CD4-positive, alpha-beta T cell (primary cell): ENCODE measurements around the gene DDX17. TPM values are rescaled to one million over a fixed set of nuclear protein-coding genes. Genes with fewer than 3 reads are reported as not detected.
A peak's percentile ranks its signal among the peaks of the same experiment; 100 is the strongest.

Source experiments
- ATAC-seq: fragments of 200-7000 bp; cut with Tn5 transposase; one replicate; pipeline ENCODE4 v1.10.0; 2022; ENCODE audit warnings: mild to moderate bottlenecking; ENCODE audit not compliant: poor library complexity
- CTCF ChIA-PET: fragments of 350-600 bp; sonication (Branson Sonifier 250); formaldehyde crosslinking; loops from one replicate; lab custom pipeline; 2021; ENCODE audit warnings: antibody characterized with exemption, inconsistent platforms; lab: Charles Lee
- POLR2A ChIA-PET: fragments of 350-600 bp; sonication (Branson Sonifier 250); formaldehyde crosslinking; loops from one replicate; lab custom pipeline; 2021; ENCODE audit warnings: antibody characterized with exemption, inconsistent platforms; lab: Charles Lee
- DNase-seq, 14 experiments: peaks; one replicate each; pipeline ENCODE4 v3.0.0-alpha.2; 2013 to 2020; ENCODE audit warnings: mixed read lengths in 2 of 14
- H3K27ac ChIP-seq, 2 donors: one replicate each; pipeline versions ENCODE4 v1.5.1 to v1.7.0; 2013; ENCODE audit warnings: low read length in 2 of 2, low read depth in 1 of 2, mild to moderate bottlenecking in 1 of 2
- H3K27me3 ChIP-seq, 2 experiments: 1 replicate in 1 of 2; 2 replicates in 1 of 2; pipeline versions ENCODE4 v1.6.1 to v1.7.0; 2013; ENCODE audit warnings: low read length in 2 of 2, control low read depth in 1 of 2, mild to moderate bottlenecking in 1 of 2, moderate library complexity in 1 of 2; ENCODE audit not compliant: insufficient read depth in 2 of 2, control insufficient read depth in 1 of 2
- H3K36me3 ChIP-seq: one replicate; pipeline ENCODE4 v1.6.1; 2013; ENCODE audit warnings: low read length, control low read depth; ENCODE audit not compliant: insufficient read depth
- H3K4me1 ChIP-seq: one replicate; pipeline ENCODE4 v1.6.1; 2013; ENCODE audit warnings: low read length, control low read depth; ENCODE audit not compliant: insufficient read depth
- H3K4me3 ChIP-seq: one replicate; pipeline ENCODE4 v1.5.1; 2013; ENCODE audit warnings: mild to moderate bottlenecking, low read length, moderate library complexity
- H3K9me3 ChIP-seq, 2 experiments: 1 replicate in 1 of 2; 2 replicates in 1 of 2; pipeline versions ENCODE4 v1.6.1 to v1.7.0; 2013; ENCODE audit warnings: low read length in 2 of 2, mild to moderate bottlenecking in 2 of 2, control low read depth in 1 of 2, moderate library complexity in 1 of 2; ENCODE audit not compliant: control insufficient read depth in 1 of 2, insufficient read depth in 1 of 2
- H3K27ac Mint-ChIP-seq: one replicate; pipeline ENCODE4 v1.8.0; 2020; ENCODE audit warnings: mixed read lengths
- H3K27me3 Mint-ChIP-seq: one replicate; pipeline ENCODE4 v1.8.0; 2021; ENCODE audit warnings: mixed read lengths
- H3K36me3 Mint-ChIP-seq: one replicate; pipeline ENCODE4 v1.8.0; 2021; ENCODE audit warnings: low read depth, mixed read lengths
- H3K4me1 Mint-ChIP-seq: one replicate; pipeline ENCODE4 v1.8.0; 2021; ENCODE audit warnings: low read depth, mixed read lengths
- H3K4me3 Mint-ChIP-seq: one replicate; pipeline ENCODE4 v1.8.0; 2020; ENCODE audit warnings: mild to moderate bottlenecking, mixed read lengths
- H3K9me3 Mint-ChIP-seq: one replicate; pipeline ENCODE4 v1.8.0; 2020; ENCODE audit warnings: mixed read lengths
- intact Hi-C, 2 experiments: fragments of 100-400 bp; cut with DNase I in 1 of 2; cut with micrococcal nuclease in 1 of 2; formaldehyde crosslinking; loops; one replicate each; pipeline versions ENCODE4 v1.15.1 to v1.9.0; 2023 to 2025; cut with DNase I, micrococcal nuclease
- total RNA-seq, 174 experiments: library from RNA in 2 of 174; stranded (reverse) in 2 of 174; gene quantifications; one replicate each; pipeline ENCODE4 v1.2.3 and lab custom pipeline; 2021 to 2026
- TF ChIP-seq, protein P1 (sequence below): fragments of 200-600 bp; IDR thresholded peaks from one replicate; pipeline ENCODE4 v1.8.0; 2022; ENCODE audit warnings: antibody characterized with exemption, mild to moderate bottlenecking

The DDX17 gene
- total RNA-seq, 2 experiments from 2014 or later, result 454 to 462 TPM

DNA sequence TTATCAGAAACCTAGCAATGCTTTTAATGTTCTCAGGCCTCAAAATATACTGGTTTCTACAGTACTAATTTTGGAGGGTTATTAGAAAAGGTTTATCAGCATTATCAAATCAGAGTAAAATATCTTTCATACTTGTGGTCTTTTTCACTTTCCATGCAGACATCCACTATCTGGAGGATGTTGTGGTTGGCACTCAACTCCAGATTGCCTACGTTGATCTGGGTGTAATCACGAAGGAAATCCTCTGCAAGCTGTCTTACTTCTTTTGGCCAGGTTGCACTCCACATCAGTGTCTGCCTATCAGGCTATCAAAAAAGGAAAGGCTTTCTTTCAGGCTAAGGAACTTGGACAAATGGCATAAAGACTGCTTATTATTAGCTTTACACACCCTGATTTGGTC is 11.6 kb downstream of the DDX17 start:
- H3K4me1 ChIP-seq, result peaks cover 40% of the 10 kb centered on the region
- H3K9me3 ChIP-seq, result no peaks in the 10 kb centered on the region
- ChIA-PET POLR2A (interaction anchor here (0.9 to 1.0 kb wide), 2 partner anchors 12 to 37 kb away, joined by 3 to 4 read pairs; no protein-coding TSS in a partner anchor), CTCF (interaction anchor here (1.0 kb wide), 1 partner anchor 10 kb away, joined by 3 read pairs; no protein-coding TSS in a partner anchor)
- H3K27me3 ChIP-seq, result no peaks in the 10 kb centered on the region
- Mint-ChIP-seq H3K4me3 (no peak overlapping the region), H3K27ac (peak overlapping the region; percentile 67), H3K27me3 (no peaks in the 10 kb centered on the region), H3K36me3 (peaks cover 96% of the 10 kb centered on the region), H3K9me3 (no peaks in the 10 kb centered on the region), H3K4me1 (peaks cover 63% of the 10 kb centered on the region)
- H3K4me3 ChIP-seq, result no peak overlapping the region
- intact Hi-C loops, result no loop called here
- peak; percentile 52 for ATAC-seq
- TF ChIP-seq, protein P1, sequence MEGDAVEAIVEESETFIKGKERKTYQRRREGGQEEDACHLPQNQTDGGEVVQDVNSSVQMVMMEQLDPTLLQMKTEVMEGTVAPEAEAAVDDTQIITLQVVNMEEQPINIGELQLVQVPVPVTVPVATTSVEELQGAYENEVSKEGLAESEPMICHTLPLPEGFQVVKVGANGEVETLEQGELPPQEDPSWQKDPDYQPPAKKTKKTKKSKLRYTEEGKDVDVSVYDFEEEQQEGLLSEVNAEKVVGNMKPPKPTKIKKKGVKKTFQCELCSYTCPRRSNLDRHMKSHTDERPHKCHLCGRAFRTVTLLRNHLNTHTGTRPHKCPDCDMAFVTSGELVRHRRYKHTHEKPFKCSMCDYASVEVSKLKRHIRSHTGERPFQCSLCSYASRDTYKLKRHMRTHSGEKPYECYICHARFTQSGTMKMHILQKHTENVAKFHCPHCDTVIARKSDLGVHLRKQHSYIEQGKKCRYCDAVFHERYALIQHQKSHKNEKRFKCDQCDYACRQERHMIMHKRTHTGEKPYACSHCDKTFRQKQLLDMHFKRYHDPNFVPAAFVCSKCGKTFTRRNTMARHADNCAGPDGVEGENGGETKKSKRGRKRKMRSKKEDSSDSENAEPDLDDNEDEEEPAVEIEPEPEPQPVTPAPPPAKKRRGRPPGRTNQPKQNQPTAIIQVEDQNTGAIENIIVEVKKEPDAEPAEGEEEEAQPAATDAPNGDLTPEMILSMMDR, result no peak
- peaks cover 98% of the 10 kb centered on the region for H3K36me3 ChIP-seq
- DNase-seq, result peak in 1 of 14 experiments; percentile 20
- H3K27ac ChIP-seq, result no peak overlapping the region

DNA sequence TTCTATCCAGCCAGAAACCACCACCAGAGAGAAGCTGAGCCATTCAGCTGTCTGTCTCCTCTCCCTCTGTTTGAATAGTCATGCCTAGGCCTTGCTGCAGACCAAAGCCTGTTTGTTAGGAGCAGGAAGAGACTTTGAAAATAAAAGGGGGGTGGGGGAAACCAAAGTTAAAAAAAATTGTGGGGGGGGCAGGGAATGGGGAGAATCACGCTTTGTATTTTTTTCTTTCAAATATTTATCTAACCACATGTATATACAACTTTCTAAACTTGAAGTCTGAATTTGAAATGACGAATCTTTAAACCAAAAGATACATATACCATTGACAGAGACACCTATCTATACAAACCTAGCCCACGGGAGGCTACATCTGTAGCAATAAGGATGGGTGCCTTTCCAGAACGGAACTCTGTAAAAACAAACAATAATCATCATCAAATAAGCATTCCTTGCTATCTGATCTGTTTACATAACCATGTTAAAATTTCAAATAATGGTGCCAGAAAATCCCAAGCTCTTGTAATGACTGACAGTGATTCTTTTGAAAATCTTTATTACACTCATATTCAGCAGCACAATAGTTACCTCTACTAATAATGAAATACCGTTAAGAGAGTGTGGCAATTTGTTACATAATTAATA is 14.3 kb downstream of the DDX17 start:
- POLR2A ChIA-PET, result interaction anchor here (1.2 to 2.2 kb wide), 2 partner anchors 10 to 20 kb away, joined by 3 to 15 read pairs; no protein-coding TSS in a partner anchor
- no peak for ATAC-seq
- intact Hi-C loops, result loop anchor here in 1 of 2 experiments (2.0 kb wide), 1 partner anchor 15 kb away; the partner anchor contains the start of gene DDX17
- Histone ChIP-seq H3K4me1 (peaks cover 22% of the 10 kb centered on the region), H3K4me3 (no peak overlapping the region), H3K27ac (no peak overlapping the region), H3K36me3 (peaks cover 97% of the 10 kb centered on the region), H3K27me3 (no peaks in the 10 kb centered on the region), H3K9me3 (no peaks in the 10 kb centered on the region)
- Mint-ChIP-seq H3K27ac (peak overlapping the region; percentile 56), H3K4me1 (peaks cover 59% of the 10 kb centered on the region), H3K4me3 (no peak overlapping the region), H3K36me3 (peaks cover 97% of the 10 kb centered on the region), H3K9me3 (no peaks in the 10 kb centered on the region), H3K27me3 (no peaks in the 10 kb centered on the region)
- TF ChIP-seq, protein P1, result no peak
- DNase-seq, result no peak
- CTCF ChIA-PET, result no interaction called here

DNA sequence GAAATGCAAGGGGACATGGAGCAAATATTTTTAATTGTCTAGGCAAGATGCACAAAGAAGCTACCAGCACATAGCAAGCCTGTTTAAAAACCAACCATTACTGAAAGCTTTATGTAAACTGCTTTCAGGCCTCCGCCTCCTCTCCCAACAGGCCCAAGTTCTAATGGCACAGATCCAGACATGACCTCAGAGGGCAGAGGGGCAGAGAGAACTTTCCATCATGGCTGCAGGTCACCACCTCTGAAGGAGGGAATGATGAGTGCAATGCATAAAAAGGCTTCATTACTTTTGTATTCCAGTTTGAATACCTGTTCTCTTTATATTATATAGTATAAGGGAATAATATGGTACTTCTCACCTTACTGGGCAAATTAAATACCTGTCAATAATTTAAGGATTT is 15.2 kb downstream of the DDX17 start:
- Histone ChIP-seq H3K9me3 (no peaks in the 10 kb centered on the region), H3K36me3 (peaks cover 97% of the 10 kb centered on the region), H3K27ac (no peak overlapping the region), H3K4me3 (no peak overlapping the region), H3K27me3 (no peaks in the 10 kb centered on the region), H3K4me1 (peaks cover 20% of the 10 kb centered on the region)
- peaks cover 97% of the 10 kb centered on the region for H3K36me3 Mint-ChIP-seq
- ATAC-seq (no peak), DNase-seq (no peak)
- ChIA-PET POLR2A (interaction anchor here (1.0 to 2.9 kb wide), 3 partner anchors 10 to 14 kb away, joined by 4 to 15 read pairs (median 13); no protein-coding TSS in a partner anchor), CTCF (interaction anchor here (1.7 kb wide), 1 partner anchor 8 kb away, joined by 5 read pairs; no protein-coding TSS in a partner anchor)
- H3K4me1 Mint-ChIP-seq, result peaks cover 62% of the 10 kb centered on the region
- no peaks in the 10 kb centered on the region for H3K9me3 Mint-ChIP-seq
- TF ChIP-seq, protein P1, result no peak
- intact Hi-C loops, result loop anchor here in 1 of 2 experiments (2.0 kb wide), 1 partner anchor 16 kb away; the partner anchor contains the start of gene DDX17
- no peaks in the 10 kb centered on the region for H3K27me3 Mint-ChIP-seq
- peak overlapping the region; percentile 63 for H3K27ac Mint-ChIP-seq
- H3K4me3 Mint-ChIP-seq, result no peak overlapping the region
